Measurements from ENCODE around the gene HOOK2.
A peak's percentile ranks its signal among the peaks of the same experiment; 100 is the strongest.

DNA sequence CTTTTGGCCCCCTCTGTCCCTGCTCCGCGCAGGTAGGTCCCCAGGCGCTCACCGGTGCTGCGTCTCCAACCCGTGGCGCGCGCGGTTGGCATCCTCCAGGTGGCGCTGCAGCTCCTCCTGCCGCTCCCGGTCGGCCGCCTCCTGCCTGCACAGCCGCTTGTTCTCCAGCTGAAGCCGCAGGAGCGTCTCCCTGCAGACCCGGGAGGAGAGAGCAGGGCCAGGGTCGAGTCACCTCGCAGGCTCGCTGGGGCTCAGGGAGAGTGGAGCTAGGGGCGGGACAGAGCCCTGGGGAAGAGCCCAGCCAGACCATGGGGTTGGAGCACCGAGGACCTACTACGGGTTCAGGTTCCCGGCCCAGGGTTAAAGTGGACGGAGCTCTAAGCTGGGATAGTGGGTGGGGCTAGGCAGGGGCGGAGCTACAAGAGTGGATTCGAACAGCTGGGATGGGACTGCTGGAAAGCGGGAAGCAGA, 9.3 kb downstream of the HOOK2 start:
- TF ChIP-seq, protein P1, sequence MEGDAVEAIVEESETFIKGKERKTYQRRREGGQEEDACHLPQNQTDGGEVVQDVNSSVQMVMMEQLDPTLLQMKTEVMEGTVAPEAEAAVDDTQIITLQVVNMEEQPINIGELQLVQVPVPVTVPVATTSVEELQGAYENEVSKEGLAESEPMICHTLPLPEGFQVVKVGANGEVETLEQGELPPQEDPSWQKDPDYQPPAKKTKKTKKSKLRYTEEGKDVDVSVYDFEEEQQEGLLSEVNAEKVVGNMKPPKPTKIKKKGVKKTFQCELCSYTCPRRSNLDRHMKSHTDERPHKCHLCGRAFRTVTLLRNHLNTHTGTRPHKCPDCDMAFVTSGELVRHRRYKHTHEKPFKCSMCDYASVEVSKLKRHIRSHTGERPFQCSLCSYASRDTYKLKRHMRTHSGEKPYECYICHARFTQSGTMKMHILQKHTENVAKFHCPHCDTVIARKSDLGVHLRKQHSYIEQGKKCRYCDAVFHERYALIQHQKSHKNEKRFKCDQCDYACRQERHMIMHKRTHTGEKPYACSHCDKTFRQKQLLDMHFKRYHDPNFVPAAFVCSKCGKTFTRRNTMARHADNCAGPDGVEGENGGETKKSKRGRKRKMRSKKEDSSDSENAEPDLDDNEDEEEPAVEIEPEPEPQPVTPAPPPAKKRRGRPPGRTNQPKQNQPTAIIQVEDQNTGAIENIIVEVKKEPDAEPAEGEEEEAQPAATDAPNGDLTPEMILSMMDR (IDR thresholded peaks at IDR 0.05): peak in 1 of 3 donors; percentile 33
- TF ChIP-seq POLR2A (IDR thresholded peaks at IDR 0.05): no peak

Measured in lower leg skin (tissue), 3 donors.